Type B pancreatic cell (in vitro differentiated cells): ENCODE measurements around the gene TECPR2. TPM values are rescaled to one million over a fixed set of nuclear protein-coding genes. Genes with fewer than 3 reads are reported as not detected.
"Not testable (repeated sequence)": the region's sequence is repeated elsewhere in the genome, so short reads cannot be mapped to it uniquely, and the experiment has no call there.

ENCODE experiments used
- DNase-seq: peaks from one replicate; pipeline ENCODE4 v3.0.0; 2021; ENCODE audit warnings: mixed read lengths; ENCODE audit not compliant: unreplicated experiment; ENCODE audit errors: extremely low spot score
- H3K27ac Mint-ChIP-seq: 2 replicates; pipeline ENCODE4 v1.8.0; 2021; ENCODE audit warnings: mild to moderate bottlenecking, mixed read lengths
- H3K27me3 Mint-ChIP-seq: 2 replicates; pipeline ENCODE4 v1.8.0; 2021; ENCODE audit warnings: mixed read lengths
- H3K36me3 Mint-ChIP-seq: 2 replicates; pipeline ENCODE4 v1.8.0; 2021; ENCODE audit warnings: mixed read lengths
- H3K4me1 Mint-ChIP-seq: one replicate; pipeline ENCODE4 v1.8.0; 2021; ENCODE audit warnings: mixed read lengths; ENCODE audit not compliant: unreplicated experiment
- H3K4me3 Mint-ChIP-seq: 2 replicates; pipeline ENCODE4 v1.8.0; 2021; ENCODE audit warnings: mild to moderate bottlenecking, mixed read lengths
- H3K9me3 Mint-ChIP-seq: 2 replicates; pipeline ENCODE4 v1.8.0; 2021; ENCODE audit warnings: mixed read lengths
- total RNA-seq: library from RNA; stranded (reverse); gene quantifications from 2 replicates; pipeline ENCODE4 v1.2.1, GENCODE V29; 2021; ENCODE audit warnings: low replicate concordance
- TF ChIP-seq, protein P1 (sequence below): fragments of 200-600 bp; sonication (generic); conservative IDR thresholded peaks from 2 replicates; pipeline ENCODE4 v1.5.0; 2021; ENCODE audit warnings: antibody characterized with exemption, mild to moderate bottlenecking

The TECPR2 gene
- total RNA-seq, 1 donor from 2014 or later, result 25.5 TPM

DNA sequence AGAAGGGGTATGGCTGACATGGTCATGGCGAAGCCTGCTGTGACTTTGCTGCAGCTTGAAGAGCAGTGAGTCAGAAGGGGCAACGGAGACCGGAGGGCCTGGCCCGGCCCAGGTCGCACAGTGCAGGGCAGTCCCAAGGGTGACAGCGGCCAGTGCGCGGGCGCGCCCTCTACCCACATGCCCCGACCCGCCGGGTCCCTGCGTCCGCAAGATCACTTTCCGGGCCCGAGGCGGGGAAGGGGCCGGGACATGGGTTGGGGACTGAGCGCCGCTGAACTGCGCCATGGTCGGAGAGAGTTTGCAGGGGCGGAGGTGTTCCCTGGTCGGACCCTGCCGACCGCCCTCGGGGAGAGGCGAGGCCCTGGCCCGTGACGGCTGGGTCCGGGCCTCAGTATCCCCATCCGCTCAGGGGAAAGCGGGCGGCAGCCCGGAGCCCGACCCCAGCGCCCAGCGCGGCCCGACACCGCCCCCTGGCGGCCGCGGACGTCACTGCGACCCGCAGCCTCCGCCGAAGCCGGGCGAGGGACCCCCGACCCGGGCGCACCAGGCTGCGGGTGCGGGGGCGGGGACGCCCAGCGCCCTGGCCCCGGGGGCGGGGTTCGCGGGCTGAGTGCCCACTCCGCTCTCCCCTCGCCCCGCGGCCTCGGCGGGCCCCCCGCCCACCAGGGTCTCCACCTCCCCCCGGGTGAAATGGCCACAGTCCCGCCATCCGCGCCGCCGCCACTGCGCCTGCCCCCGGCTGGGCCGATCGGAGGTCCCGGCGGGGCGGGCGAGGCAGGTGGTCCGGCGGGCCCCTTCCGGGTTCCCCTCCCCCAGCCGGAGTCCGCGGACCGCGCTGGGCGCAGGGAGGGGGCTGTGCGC, 154.0 kb downstream of the TECPR2 start:
- H3K36me3 Mint-ChIP-seq, result no peaks in the 10 kb centered on the region
- peak overlapping the region; percentile 84 for H3K27ac Mint-ChIP-seq
- TF ChIP-seq, protein P1, sequence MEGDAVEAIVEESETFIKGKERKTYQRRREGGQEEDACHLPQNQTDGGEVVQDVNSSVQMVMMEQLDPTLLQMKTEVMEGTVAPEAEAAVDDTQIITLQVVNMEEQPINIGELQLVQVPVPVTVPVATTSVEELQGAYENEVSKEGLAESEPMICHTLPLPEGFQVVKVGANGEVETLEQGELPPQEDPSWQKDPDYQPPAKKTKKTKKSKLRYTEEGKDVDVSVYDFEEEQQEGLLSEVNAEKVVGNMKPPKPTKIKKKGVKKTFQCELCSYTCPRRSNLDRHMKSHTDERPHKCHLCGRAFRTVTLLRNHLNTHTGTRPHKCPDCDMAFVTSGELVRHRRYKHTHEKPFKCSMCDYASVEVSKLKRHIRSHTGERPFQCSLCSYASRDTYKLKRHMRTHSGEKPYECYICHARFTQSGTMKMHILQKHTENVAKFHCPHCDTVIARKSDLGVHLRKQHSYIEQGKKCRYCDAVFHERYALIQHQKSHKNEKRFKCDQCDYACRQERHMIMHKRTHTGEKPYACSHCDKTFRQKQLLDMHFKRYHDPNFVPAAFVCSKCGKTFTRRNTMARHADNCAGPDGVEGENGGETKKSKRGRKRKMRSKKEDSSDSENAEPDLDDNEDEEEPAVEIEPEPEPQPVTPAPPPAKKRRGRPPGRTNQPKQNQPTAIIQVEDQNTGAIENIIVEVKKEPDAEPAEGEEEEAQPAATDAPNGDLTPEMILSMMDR, result peak; percentile 94
- H3K4me1 Mint-ChIP-seq, result peaks cover 5% of the 10 kb centered on the region
- H3K4me3 Mint-ChIP-seq, result peak overlapping the region; percentile 94
- peaks cover 2% of the 10 kb centered on the region for H3K27me3 Mint-ChIP-seq
- DNase-seq, result peak; percentile 87
- H3K9me3 Mint-ChIP-seq, result no peaks in the 10 kb centered on the region

DNA sequence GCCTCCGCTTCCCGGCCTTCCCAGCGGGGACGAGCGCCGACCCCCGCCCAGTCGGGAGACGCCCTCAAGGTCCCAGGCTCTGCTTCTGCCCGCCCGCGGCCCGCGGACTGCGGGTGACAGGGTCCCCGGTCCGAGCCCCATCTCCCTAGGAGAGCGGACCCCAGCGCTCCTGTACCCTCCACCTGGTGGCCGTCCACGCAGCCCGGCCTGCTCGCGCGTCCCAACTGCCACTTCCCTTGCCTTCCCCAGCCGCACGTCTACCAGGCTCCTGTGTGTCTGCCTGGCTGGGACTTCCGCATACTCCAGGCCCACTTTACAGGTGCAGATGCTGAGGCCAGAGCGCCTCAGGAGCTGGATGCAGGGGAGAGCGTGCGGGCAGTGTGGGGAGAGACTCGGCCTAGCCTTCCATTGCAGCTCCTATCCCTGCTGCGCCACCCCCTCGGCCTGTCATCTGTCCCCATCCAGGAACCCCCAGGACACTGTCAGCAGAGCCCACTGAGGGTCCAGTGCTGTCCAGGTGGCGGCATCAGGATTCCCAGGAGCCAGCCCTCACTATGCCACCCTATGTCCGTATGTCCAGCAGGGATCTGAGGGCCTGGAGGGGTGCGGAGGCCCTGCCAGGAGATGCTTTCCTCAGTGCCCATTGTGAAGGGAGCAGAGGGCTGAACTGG, 154.8 kb downstream of the TECPR2 start:
- Mint-ChIP-seq H3K4me3 (peak overlapping the region; percentile 85), H3K27me3 (peaks cover 2% of the 10 kb centered on the region), H3K4me1 (peaks cover 4% of the 10 kb centered on the region), H3K27ac (peak overlapping the region; percentile 64), H3K9me3 (no peaks in the 10 kb centered on the region), H3K36me3 (no peaks in the 10 kb centered on the region)
- TF ChIP-seq, protein P1, result no peak
- no peak for DNase-seq

DNA sequence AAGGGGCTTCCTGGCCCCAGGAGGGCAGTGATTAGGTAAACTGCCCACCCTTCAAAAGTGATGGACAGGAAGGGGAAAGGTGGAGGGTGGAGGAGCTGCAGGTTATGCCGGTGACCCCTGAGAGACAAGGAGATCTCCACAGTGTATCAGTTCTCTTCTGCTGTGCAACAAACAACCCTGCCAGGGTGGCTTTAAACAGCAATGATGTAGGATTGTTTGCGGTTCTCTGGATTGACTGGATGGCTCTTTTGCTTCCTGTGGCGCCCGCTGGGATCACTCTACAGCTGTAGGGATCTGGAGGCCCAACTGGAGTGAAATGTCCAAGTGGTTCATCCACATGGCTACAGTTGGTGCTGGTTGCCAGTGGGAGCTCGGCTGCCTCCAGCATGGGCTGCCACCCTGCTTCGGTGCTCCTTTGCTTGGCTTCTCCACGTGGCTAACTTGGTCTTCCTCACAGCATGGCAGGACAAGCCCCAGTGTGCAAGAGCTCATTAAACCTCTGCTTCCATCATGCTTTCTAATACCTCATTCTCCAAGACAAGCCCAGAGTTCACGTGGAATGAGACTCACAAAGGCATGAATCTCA, 155.4 kb downstream of the TECPR2 start:
- Mint-ChIP-seq H3K4me3 (peak overlapping the region; percentile 85), H3K4me1 (peaks cover 6% of the 10 kb centered on the region), H3K36me3 (no peaks in the 10 kb centered on the region), H3K27me3 (peaks cover 2% of the 10 kb centered on the region), H3K9me3 (no peaks in the 10 kb centered on the region), H3K27ac (peak overlapping the region; percentile 64)
- TF ChIP-seq, protein P1, result no peak
- no peak for DNase-seq

DNA sequence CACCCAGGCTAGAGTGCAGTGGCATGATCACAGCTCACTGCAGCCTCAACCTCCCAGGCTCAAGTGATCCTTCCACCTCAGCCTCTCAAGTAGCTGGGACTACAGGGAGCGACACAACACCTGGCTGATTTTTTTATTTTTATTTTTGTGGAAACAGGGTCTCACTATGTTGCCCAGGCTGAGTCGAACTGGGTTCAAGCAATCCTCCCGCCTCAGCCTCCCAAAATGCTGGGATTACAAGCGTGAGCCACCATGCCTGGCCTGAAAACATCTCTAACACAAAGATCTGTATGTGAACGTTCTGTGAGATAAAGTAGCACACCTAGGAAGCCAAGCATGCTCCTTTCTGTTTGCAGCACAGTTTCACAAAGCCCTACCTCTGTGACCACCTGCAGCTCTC, 157.0 kb downstream of the TECPR2 start:
- H3K36me3 Mint-ChIP-seq, DNase-seq, H3K4me1 Mint-ChIP-seq, H3K9me3 Mint-ChIP-seq, H3K27ac Mint-ChIP-seq, H3K27me3 Mint-ChIP-seq: not testable (repeated sequence)
- peak overlapping the region; percentile 20 for H3K4me3 Mint-ChIP-seq

DNA sequence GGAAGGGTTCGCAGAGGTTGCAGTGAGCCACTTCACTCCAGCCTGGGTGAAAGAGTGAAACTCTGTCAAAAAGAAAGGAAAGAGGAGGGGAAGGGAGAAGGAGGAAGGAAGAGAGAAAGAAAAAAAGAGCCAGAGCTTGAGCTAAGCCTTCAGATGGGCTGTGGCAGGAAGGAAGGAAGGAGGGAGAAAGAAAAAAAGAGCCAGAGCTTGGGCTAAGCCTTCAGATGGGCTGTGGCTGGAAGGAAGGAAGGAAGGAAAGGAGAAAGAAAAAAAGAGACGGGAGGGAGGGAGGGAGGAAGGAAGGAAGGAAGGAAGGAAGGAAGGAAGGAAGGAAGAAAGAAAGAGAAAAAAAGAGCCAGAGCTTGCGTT, 160.4 kb downstream of the TECPR2 start:
- peak overlapping the region; percentile 60 for H3K4me3 Mint-ChIP-seq
- TF ChIP-seq, protein P1, result no peak
- DNase-seq, result no peak
- H3K36me3 Mint-ChIP-seq, result no peaks in the 10 kb centered on the region
- no peaks in the 10 kb centered on the region for H3K9me3 Mint-ChIP-seq
- H3K4me1 Mint-ChIP-seq, result peaks cover 8% of the 10 kb centered on the region
- no peaks in the 10 kb centered on the region for H3K27me3 Mint-ChIP-seq
- peak overlapping the region; percentile 64 for H3K27ac Mint-ChIP-seq
